ENCODE data around the gene FUCA2.
"Not testable (repeated sequence)": the region's sequence is repeated elsewhere in the genome, so short reads cannot be mapped to it uniquely, and the experiment has no call there.

FUCA2 gene

DNA sequence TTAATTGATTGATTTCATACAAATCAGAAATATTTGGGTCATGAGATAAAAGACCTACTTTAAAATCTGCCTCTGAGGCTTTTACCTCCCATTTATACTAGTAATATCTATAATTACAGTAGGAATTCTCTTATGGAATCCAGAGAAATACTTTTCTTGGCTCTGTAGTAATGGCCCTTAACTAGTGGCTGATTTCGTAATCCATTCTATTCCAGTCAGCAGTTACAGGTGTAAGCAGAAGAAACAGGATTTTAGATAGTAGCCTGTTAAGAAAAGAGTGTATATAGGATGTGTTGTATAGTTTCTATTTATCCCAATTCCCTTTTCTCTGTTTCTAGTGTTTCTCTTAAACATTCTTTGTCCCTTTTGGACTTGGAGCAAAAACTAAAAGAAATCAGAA is 39.7 kb downstream of the FUCA2 start:
- TF ChIP-seq JUND (IDR thresholded peaks at IDR 0.05; ENCODE audit: low read depth) = no peak
- DNase-seq (ENCODE audit: low read depth in 1 of 2, low spot score in 1 of 2) = no peak
- in situ Hi-C loops (cut with HindIII; ENCODE audit: low pct_unique_long_range_greater_than_20kb, low sequenced_read_pairs) = no loop called here

DNA sequence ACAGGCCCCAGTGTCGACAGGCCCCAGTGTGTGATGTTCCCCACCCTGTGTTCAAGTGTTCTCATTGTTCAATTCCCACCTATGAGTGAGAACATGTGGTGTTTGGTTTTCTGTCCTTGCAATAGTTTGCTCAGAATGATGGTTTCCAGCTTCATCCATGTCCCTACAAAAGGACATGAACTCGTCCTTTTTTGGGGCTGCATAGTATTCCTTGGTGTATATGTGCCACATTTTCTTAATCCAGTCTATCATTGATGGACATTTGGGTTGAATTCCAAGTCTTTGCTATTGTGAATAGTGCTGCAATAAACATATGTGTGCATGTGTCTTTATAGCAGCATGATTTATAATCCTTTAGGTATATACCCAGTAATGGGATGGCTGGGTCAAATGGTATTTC is 42.7 kb downstream of the FUCA2 start:
- in situ Hi-C loops (cut with HindIII; ENCODE audit: low pct_unique_long_range_greater_than_20kb, low sequenced_read_pairs) = not testable (repeated sequence)

DNA sequence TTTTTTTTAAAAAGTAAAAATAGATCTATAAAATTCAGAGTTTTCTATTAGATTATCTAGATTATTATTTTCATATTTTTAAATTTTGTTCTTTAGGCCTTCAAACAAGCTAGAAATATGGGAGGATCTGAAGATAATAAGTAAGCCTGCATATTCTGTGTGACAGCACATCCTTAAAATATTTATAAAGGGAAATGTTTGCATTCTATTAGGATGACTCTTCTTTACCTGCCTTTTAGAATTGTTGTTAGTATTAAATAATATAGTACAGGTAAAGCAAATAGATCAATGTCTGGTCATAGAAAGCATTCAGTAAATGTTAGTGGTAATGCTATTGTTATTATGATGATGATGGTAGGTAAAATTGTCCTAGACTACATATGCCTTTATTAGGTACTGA is 43.5 kb downstream of the FUCA2 start:
- no peak for DNase-seq (ENCODE audit: low read depth in 1 of 2, low spot score in 1 of 2)
- in situ Hi-C loops (cut with HindIII; ENCODE audit: low pct_unique_long_range_greater_than_20kb, low sequenced_read_pairs) = no loop called here
- TF ChIP-seq JUND (IDR thresholded peaks at IDR 0.05; ENCODE audit: low read depth) = no peak

More for the DNA sequence above, 42.7 kb downstream of the FUCA2 start:
- not testable (repeated sequence) for DNase-seq (ENCODE audit: low read depth in 1 of 2, low spot score in 1 of 2)

DNA sequence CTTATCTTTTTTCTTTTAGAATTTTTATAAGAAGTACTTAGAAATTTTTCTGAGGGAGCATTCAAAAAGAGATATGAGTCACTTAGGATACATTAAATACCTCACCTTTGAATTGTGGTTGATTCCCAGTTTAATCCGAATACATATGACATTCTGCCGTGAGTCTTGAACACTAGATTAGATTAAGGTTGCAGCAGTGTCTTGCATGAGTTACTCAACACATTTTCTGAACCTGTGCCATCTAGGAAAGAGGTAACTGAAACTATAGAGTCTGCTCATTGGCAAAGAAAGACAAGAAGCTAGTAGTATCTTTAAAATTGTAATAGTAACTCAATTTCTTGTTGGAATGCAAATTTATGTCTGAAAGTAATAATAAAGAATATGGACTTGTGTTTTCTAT is 46.0 kb downstream of the FUCA2 start:
- DNase-seq (ENCODE audit: low read depth in 1 of 2, low spot score in 1 of 2) = no peak
- in situ Hi-C loops (cut with HindIII; ENCODE audit: low pct_unique_long_range_greater_than_20kb, low sequenced_read_pairs) = no loop called here

DNA sequence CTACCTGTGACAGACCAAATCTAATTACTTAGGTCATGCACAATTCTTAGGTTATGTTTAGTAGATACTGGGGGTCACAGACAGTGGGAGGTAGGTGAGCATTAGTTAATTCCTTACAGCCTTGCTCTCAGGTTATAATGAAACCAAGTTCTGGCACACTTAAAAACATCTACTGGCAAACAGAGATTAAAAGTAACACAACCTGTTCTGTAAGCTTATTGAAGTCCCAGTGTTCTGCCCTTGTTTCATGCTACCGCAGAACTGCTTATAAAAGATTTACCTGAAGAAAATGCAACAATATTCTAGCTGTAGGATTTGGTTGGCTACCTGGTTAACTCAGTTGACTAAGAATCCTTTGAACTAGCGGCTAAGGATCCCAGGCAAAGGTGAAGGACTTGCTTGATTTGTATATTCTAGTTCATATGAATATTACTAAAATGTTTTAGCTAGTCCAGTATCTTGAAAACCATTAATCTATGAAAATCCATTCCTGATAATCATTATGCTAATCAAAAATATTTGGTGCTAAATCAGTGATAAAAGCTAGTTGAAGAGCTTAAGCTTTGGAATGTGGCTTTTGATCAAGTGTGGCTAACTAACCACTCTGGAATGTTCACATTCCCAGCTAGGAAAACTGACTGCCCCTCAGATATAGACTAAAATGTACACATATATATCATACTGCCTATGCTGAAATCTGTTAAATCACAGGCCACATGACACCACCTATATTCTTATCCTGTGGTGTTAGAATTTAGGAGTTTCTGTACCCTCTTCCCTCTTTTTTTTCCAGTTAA is 53.8 kb downstream of the FUCA2 start:
- no peak for TF ChIP-seq JUND (IDR thresholded peaks at IDR 0.05; ENCODE audit: low read depth)
- in situ Hi-C loops (cut with HindIII; ENCODE audit: low pct_unique_long_range_greater_than_20kb, low sequenced_read_pairs) = no loop called here
- DNase-seq (ENCODE audit: low read depth in 1 of 2, low spot score in 1 of 2) = peak in 1 of 2 experiments; percentile 18

More for the DNA sequence above, 46.0 kb downstream of the FUCA2 start:
- no peak for TF ChIP-seq JUND (IDR thresholded peaks at IDR 0.05; ENCODE audit: low read depth)

DNA sequence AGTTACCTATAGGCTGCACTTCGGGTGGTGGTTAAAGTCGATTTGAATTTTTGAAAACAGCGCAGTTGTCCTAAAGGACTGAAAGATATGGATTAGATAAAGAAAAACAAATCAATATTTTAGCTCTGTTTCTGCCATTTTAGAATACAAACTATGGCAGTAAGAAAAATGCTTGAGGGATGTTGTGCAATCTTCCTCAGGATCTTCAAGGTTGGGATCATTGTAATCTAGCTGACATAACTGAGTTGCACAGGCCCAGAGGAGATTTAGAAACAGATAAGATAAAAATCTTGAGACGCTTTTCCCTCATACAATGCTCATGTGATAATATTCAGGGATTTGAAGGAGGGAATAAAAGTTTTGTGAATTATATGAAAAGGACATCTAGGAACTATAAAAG is 60.0 kb downstream of the FUCA2 start:
- no peak for TF ChIP-seq JUND (IDR thresholded peaks at IDR 0.05; ENCODE audit: low read depth)
- no peak for DNase-seq (ENCODE audit: low read depth in 1 of 2, low spot score in 1 of 2)
- in situ Hi-C loops (cut with HindIII; ENCODE audit: low pct_unique_long_range_greater_than_20kb, low sequenced_read_pairs) = no loop called here

DNA sequence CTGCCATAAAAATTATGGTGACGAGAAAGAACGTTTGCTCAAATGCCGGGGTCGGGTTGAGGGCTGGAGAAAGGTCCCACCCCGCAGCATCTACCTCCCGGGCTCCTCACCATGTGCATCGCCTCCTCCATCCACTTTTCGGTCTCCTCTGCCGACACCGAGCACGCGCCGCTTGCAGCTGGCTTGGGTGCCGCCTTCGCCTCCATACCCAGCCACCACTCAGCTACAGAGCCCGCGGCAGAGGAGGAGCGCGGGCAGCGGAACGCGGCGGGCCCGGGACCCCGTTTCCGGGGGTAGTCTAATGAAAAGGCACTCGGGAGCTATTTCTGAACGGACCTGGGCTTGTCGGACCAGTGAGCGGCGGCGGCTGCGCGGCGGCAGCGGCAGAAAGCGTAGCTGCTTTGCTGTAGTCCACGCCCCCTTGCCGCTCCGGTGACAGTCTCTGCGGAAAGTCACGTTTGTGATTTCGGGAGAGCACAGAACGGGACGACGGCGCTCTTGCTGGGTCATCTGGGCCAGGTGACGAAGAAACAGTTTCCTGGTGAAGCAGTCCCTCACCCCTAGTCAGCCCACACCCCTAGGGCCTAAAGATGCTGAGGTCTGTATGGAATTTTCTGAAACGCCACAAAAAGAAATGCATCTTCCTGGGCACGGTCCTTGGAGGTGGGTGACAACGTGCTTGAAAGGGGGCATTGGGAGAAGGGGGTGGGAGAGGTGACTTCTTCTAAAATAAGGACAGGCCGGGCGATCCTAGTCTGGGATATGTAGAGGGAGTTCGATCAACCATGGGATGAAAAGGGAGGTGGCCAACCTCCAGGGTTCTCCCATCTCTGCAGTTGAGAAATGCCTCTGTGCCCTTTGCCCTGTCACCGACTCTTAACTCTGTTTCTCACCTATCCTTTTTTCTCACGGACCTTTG is 60.8 kb downstream of the FUCA2 start, which contains the start of the genes ADAT2 and PEX3:
Gene ADAT2 (minus strand): TSS at position 243 of the 919 bp plus-strand sequence. CDS start 37 bp downstream, at position 206.
Gene PEX3 (plus strand): TSS at position 353 of the 919 bp plus-strand sequence. CDS start 238 bp downstream, at position 591.
- no peak for TF ChIP-seq JUND (IDR thresholded peaks at IDR 0.05; ENCODE audit: low read depth)
- peak; percentile 53 to 93 for DNase-seq (ENCODE audit: low read depth in 1 of 2, low spot score in 1 of 2)
- in situ Hi-C loops (cut with HindIII; ENCODE audit: low pct_unique_long_range_greater_than_20kb, low sequenced_read_pairs) = no loop called here

DNA sequence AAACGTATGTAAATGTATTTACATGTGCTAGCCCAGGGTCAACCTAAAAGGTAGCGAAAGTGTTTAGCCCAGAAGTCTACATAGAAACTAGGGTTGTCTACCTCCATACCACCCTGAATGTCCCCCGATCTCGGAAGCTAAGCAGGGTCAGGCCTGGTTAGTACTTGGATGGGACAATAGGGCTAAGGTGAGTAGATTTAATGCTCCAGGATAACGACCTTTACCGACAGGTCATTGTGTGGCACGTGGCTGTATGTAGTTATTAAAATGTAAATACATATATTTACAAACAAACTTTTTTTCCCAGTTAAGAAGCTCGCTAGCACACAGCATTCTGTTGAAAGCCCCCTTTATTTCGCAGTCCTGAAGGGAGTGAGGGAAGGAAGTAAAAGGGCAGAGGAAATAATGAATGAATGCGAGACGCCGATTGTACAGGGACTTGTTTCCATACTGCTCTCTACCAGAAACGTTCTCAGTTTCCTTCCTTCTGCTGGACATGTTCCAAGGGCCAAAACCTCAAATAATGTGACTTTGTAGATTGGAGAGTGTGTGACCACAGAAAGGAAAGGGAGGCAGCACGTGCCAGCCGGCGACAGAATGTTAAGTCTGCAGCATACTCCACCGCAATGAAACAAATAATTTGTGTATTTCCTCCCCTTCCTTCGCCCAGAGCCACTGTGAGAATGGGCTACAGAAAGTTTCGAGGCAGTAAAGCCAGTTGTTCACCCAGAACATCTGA is 61.6 kb downstream of the FUCA2 start:
- DNase-seq (ENCODE audit: low read depth in 1 of 2, low spot score in 1 of 2) = peak in 1 of 2 experiments; percentile 18
- TF ChIP-seq JUND (IDR thresholded peaks at IDR 0.05; ENCODE audit: low read depth) = no peak
- in situ Hi-C loops (cut with HindIII; ENCODE audit: low pct_unique_long_range_greater_than_20kb, low sequenced_read_pairs) = no loop called here

DNA sequence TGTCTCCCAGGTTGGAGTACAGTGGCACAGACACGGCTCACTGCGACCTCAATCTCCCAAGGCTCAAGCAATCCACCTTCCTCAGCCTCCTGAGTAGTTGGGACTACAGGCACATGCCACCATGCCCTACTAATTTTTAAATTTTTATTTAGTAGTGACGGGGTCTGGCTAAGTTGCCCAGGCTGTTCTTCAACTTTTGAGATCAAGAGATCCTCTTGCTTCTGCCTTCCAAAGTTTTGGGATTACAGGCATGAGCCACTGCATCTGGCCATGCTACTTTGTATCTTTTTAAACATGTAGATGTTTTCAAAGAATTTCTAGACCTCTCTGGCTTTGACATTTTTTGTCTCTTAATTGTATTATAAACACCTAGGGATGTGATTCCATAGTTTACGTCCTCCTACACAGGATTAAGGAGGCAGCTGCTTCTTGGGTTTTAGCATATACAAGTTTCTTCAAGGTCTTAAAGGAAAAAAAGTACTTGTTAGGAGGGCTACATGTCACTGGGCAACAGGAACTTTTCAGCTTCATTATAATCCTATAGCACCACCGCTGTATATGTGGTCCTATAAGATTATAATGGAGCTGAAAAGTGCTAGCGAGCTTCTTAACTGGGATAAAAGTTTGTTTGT is 62.3 kb downstream of the FUCA2 start:
- in situ Hi-C loops (cut with HindIII; ENCODE audit: low pct_unique_long_range_greater_than_20kb, low sequenced_read_pairs) = no loop called here
- TF ChIP-seq JUND (IDR thresholded peaks at IDR 0.05; ENCODE audit: low read depth) = no peak
- DNase-seq (ENCODE audit: low read depth in 1 of 2, low spot score in 1 of 2) = no peak

DNA sequence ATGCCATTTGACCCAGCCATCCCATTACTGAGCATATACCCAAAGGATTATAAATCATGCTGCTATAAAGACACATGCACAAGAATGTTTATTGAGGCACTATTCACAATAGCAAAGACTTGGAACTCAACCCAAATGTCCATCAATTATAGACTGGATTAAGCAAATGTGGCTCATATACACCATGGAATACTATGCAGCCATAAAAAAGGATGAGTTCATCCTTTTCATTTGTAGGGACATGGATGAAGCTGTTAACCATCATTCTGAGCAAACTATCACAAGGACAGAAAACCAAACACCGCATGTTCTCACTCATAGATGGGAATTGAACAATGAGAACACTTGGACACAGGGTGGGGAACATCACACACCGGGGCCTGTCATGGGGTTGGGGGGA is 63.7 kb downstream of the FUCA2 start:
- in situ Hi-C loops (cut with HindIII; ENCODE audit: low pct_unique_long_range_greater_than_20kb, low sequenced_read_pairs) = not testable (repeated sequence)

More for the DNA sequence above, 63.7 kb downstream of the FUCA2 start:
- DNase-seq (ENCODE audit: low read depth in 1 of 2, low spot score in 1 of 2) = not testable (repeated sequence)

Data from T47D (cell line).